ENCODE measurements around the gene USP50.
"Not testable (repeated sequence)": the region's sequence is repeated elsewhere in the genome, so short reads cannot be mapped to it uniquely, and the experiment has no call there.

The USP50 gene

DNA sequence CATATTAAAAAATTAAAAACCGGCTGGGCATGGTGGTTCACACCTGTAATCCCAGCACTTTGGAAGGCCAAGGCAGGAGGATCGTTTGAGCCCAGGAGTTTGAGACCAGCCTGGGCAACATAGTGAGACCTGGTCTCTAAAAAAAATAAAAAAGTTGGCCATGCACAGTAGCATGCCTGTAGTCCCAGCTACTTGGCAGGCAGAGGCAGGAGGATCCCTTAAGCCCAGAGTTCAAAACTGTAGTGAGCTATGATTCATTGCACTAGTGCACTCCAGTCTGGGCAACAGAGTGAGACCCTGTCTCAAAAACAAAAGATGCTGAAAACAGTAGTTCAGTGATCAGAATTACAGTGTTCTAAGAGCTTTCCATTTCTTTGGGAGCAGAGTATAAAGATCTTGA lies 40.8 kb downstream of the USP50 start:
- H3K27ac ChIP-seq (ENCODE audit: low read depth, low read length); H3K9me3 ChIP-seq (ENCODE audit: control insufficient read depth, insufficient read depth, low read depth, low read length); H3K9ac ChIP-seq (ENCODE audit: low read length); H3K4me3 ChIP-seq (ENCODE audit: low read depth, low read length); H3K4me1 ChIP-seq (ENCODE audit: control insufficient read depth, insufficient read depth, low read length); H3K27me3 ChIP-seq (ENCODE audit: control insufficient read depth, insufficient read depth, low read length): not testable (repeated sequence)
- peaks cover 25% of the 10 kb centered on the region for H3K36me3 ChIP-seq (ENCODE audit: control insufficient read depth, insufficient read depth, low read length)

DNA sequence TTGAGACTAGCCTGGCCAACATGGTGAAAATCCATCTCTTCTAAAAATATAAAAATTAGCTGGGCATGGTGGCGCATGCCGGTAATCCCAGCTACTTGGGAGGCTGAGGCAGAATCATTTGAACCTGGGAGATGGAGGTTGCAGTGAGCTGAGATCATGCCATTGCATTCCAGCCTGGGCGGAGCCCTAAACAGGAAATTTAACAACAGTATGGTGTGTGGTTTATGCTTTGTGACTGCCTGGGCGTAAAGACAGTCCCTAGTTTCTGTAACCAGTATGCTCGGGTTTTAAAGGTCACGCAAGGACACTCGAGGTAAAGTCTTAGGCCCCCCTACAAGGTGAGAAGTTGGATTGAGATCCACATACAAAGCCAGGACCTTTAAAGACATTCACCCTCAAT lies 43.3 kb downstream of the USP50 start:
- H3K27me3 ChIP-seq (ENCODE audit: control insufficient read depth, insufficient read depth, low read length), result no peaks in the 10 kb centered on the region
- H3K4me1 ChIP-seq (ENCODE audit: control insufficient read depth, insufficient read depth, low read length), result peaks cover 9% of the 10 kb centered on the region; the same call in 1 of the 2 replicates
- H3K4me3 ChIP-seq (ENCODE audit: low read depth, low read length), result no peak overlapping the region
- no peak overlapping the region for H3K9ac ChIP-seq (ENCODE audit: low read length)
- peaks cover 50% of the 10 kb centered on the region for H3K36me3 ChIP-seq (ENCODE audit: control insufficient read depth, insufficient read depth, low read length)
- no peak overlapping the region for H3K27ac ChIP-seq (ENCODE audit: low read depth, low read length)
- no peaks in the 10 kb centered on the region for H3K9me3 ChIP-seq (ENCODE audit: control insufficient read depth, insufficient read depth, low read depth, low read length)

DNA sequence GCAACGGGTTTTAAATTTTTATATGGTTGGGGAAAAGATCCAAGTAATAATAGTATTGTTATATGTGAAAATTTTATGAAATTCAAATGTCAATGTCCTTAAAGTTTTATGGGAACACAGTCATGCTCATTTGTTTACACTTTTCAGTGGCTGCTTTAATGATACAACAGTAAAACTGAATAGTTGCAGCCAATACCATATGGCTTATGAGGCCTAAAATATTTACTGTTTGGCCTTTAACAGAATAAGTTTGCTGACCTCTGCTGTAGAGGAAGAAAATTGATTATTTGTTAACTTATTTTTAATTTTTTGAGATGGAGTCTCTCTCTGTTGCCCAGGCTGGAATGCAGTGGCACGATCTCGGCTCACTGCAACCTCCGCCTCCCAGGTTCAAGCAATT lies 44.7 kb downstream of the USP50 start:
- Histone ChIP-seq H3K27me3 (ENCODE audit: control insufficient read depth, insufficient read depth, low read length) (no peaks in the 10 kb centered on the region), H3K4me3 (ENCODE audit: low read depth, low read length) (no peak overlapping the region), H3K9me3 (ENCODE audit: control insufficient read depth, insufficient read depth, low read depth, low read length) (no peaks in the 10 kb centered on the region), H3K9ac (ENCODE audit: low read length) (no peak overlapping the region), H3K36me3 (ENCODE audit: control insufficient read depth, insufficient read depth, low read length) (peaks cover 62% of the 10 kb centered on the region), H3K4me1 (ENCODE audit: control insufficient read depth, insufficient read depth, low read length) (peaks cover 9% of the 10 kb centered on the region; the same call in 1 of the 2 replicates), H3K27ac (ENCODE audit: low read depth, low read length) (no peak overlapping the region)

DNA sequence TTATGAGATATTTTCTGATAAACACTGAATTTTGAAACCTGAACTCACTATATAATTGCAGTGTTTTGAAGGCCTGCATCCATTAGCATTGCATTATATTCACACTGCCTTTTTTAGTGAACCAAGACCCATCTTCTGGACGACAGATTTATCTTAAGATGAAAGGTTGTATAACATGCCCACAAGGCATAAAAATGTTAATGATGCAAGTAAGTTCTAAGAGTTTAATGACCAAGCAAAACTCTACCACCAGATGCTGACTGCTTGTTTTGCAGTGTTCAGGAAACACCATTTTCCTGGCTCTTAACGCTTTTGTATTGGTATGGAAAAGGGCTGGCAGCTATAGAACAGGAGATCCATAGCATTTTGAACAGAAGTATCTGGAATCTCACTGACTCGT lies 46.1 kb downstream of the USP50 start:
- no peak overlapping the region for H3K4me3 ChIP-seq (ENCODE audit: low read depth, low read length)
- peaks cover 75% of the 10 kb centered on the region for H3K36me3 ChIP-seq (ENCODE audit: control insufficient read depth, insufficient read depth, low read length)
- no peaks in the 10 kb centered on the region for H3K9me3 ChIP-seq (ENCODE audit: control insufficient read depth, insufficient read depth, low read depth, low read length)
- H3K4me1 ChIP-seq (ENCODE audit: control insufficient read depth, insufficient read depth, low read length), result no peaks in the 10 kb centered on the region
- no peak overlapping the region for H3K9ac ChIP-seq (ENCODE audit: low read length)
- H3K27ac ChIP-seq (ENCODE audit: low read depth, low read length), result no peak overlapping the region
- H3K27me3 ChIP-seq (ENCODE audit: control insufficient read depth, insufficient read depth, low read length), result no peaks in the 10 kb centered on the region

DNA sequence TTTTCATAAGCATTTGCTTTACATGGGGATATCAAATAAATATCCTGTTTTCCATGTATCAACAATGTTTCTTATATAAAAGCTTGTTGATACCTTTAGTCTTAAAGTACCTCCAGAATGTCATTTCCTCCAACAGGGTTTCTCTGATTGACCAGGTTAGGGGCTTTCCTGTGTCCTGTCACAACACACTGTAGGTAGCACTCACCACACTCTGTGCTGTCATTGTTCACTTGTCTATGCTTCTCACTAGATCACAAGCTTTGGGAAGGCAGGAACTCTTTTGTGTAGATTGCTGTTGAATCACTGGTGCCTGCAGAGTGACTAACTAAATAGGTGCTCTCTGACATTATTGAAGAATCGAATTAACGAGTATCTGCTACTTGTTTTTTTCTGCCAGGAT lies 49.8 kb downstream of the USP50 start:
- Histone ChIP-seq H3K36me3 (ENCODE audit: control insufficient read depth, insufficient read depth, low read length) (peaks cover 95% of the 10 kb centered on the region), H3K9me3 (ENCODE audit: control insufficient read depth, insufficient read depth, low read depth, low read length) (no peaks in the 10 kb centered on the region), H3K27ac (ENCODE audit: low read depth, low read length) (no peak overlapping the region), H3K9ac (ENCODE audit: low read length) (no peak overlapping the region), H3K4me3 (ENCODE audit: low read depth, low read length) (no peak overlapping the region), H3K4me1 (ENCODE audit: control insufficient read depth, insufficient read depth, low read length) (no peaks in the 10 kb centered on the region), H3K27me3 (ENCODE audit: control insufficient read depth, insufficient read depth, low read length) (no peaks in the 10 kb centered on the region)

DNA sequence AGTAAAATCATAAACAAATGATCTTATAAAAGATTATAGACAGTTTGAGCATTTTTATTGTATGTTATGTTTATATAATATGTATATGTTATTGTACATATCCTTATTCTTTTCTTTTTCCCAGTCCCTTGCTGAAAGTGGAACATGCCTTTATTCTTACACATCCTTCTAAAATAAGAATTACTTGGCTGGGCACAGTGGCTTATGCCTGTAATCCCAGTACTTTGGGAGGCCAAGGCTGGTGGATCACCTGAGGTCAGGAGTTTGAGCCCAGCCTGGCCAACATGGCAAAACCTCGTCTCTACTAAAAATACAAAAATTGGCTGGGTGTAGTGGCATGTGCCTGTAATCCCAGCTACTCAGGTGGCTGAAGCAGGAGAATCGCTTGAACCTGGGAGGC lies 51.9 kb downstream of the USP50 start:
- not testable (repeated sequence) for H3K27ac ChIP-seq (ENCODE audit: low read depth, low read length); H3K4me1 ChIP-seq (ENCODE audit: control insufficient read depth, insufficient read depth, low read length); H3K9me3 ChIP-seq (ENCODE audit: control insufficient read depth, insufficient read depth, low read depth, low read length); H3K4me3 ChIP-seq (ENCODE audit: low read depth, low read length); H3K9ac ChIP-seq (ENCODE audit: low read length); H3K27me3 ChIP-seq (ENCODE audit: control insufficient read depth, insufficient read depth, low read length)
- peaks cover 94% of the 10 kb centered on the region for H3K36me3 ChIP-seq (ENCODE audit: control insufficient read depth, insufficient read depth, low read length)

DNA sequence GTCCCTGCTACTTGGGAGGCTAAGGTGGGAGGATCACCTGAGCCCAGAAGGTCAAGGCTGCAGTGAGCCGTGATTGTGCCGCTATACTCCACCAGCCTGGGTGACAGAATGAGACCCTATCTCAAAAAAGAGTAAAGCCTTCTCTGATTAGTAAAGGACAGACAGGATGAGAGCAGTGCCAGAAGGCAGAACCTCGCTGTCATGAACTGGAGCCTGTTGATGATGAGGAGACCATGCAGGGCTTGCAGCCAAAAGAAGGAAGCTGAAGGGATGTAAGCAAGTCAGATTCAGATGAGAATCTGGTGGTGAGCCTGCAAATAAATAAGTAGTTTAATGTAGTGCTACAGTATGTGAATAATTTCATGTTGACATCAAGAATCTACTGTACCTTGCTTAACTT lies 52.8 kb downstream of the USP50 start:
- peaks cover 88% of the 10 kb centered on the region for H3K36me3 ChIP-seq (ENCODE audit: control insufficient read depth, insufficient read depth, low read length)
- no peaks in the 10 kb centered on the region for H3K9me3 ChIP-seq (ENCODE audit: control insufficient read depth, insufficient read depth, low read depth, low read length)
- no peak overlapping the region for H3K9ac ChIP-seq (ENCODE audit: low read length)
- H3K4me3 ChIP-seq (ENCODE audit: low read depth, low read length), result no peak overlapping the region
- no peaks in the 10 kb centered on the region for H3K27me3 ChIP-seq (ENCODE audit: control insufficient read depth, insufficient read depth, low read length)
- H3K4me1 ChIP-seq (ENCODE audit: control insufficient read depth, insufficient read depth, low read length), result no peaks in the 10 kb centered on the region
- H3K27ac ChIP-seq (ENCODE audit: low read depth, low read length), result no peak overlapping the region

DNA sequence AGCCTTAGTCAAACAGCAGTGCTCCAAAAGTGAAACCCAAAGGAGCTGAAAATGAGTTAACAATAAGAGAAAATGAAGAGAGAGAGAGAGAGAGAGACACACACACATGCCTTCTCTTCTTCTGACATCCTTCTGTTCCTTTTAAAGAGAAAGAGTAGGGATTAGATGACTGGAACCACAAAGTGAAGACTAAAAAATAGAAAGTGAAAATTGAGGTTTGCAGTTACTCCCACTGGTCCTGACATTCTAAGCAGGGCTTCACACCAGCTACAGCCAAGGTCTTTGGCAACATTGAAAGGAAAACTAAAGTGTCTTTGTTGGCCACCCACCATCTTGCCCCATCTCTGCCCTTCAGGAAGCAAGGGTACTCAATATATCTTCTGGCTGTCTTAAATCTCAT lies 59.2 kb downstream of the USP50 start:
- Histone ChIP-seq H3K9ac (ENCODE audit: low read length) (no peak overlapping the region), H3K9me3 (ENCODE audit: control insufficient read depth, insufficient read depth, low read depth, low read length) (no peaks in the 10 kb centered on the region), H3K27ac (ENCODE audit: low read depth, low read length) (no peak overlapping the region), H3K4me3 (ENCODE audit: low read depth, low read length) (no peak overlapping the region), H3K27me3 (ENCODE audit: control insufficient read depth, insufficient read depth, low read length) (no peaks in the 10 kb centered on the region), H3K36me3 (ENCODE audit: control insufficient read depth, insufficient read depth, low read length) (peaks cover 78% of the 10 kb centered on the region), H3K4me1 (ENCODE audit: control insufficient read depth, insufficient read depth, low read length) (no peaks in the 10 kb centered on the region)

DNA sequence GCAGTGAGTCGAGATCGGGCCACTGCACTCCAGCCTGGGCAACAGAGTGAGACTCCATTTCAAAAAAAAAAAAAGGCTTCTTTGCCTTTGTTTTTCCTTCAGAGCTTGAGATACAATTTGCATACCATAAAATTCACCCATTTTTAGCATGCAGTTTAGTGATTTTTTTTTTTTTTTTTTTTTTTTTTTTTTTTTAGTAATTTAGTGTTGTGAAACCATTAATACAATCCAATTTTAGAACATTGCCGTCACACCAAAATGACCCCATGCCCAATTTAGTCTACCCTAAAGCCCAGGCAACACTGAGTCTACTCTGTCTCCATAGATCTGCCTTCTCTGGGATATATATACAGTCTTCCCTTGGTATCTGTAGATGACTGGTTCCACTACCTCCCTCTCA lies 61.1 kb downstream of the USP50 start:
- H3K27me3 ChIP-seq (ENCODE audit: control insufficient read depth, insufficient read depth, low read length), result no peaks in the 10 kb centered on the region
- peaks cover 78% of the 10 kb centered on the region for H3K36me3 ChIP-seq (ENCODE audit: control insufficient read depth, insufficient read depth, low read length)
- H3K4me1 ChIP-seq (ENCODE audit: control insufficient read depth, insufficient read depth, low read length), result no peaks in the 10 kb centered on the region
- H3K9me3 ChIP-seq (ENCODE audit: control insufficient read depth, insufficient read depth, low read depth, low read length), result no peaks in the 10 kb centered on the region
- no peak overlapping the region for H3K27ac ChIP-seq (ENCODE audit: low read depth, low read length)
- H3K9ac ChIP-seq (ENCODE audit: low read length), result no peak overlapping the region
- H3K4me3 ChIP-seq (ENCODE audit: low read depth, low read length), result no peak overlapping the region

DNA sequence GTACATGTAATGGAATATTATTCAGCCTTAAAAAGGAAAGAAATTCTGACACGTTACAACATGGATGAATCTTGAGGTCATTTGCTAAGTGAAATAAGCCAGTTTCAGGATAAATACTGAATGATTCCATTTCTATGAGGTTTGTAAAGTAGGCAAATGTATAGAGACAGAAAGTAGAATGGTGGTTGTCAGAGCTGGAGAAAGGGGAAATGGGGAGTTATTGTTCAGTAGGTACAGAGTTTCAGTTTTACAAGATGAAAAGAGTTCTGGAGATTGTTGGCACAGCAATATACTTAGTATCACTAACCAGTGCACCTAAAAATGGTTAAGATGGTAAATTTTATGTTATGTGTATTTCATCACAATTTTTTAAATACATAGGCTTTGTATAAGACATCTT lies 61.7 kb downstream of the USP50 start:
- no peaks in the 10 kb centered on the region for H3K27me3 ChIP-seq (ENCODE audit: control insufficient read depth, insufficient read depth, low read length)
- H3K36me3 ChIP-seq (ENCODE audit: control insufficient read depth, insufficient read depth, low read length), result peaks cover 77% of the 10 kb centered on the region
- H3K9me3 ChIP-seq (ENCODE audit: control insufficient read depth, insufficient read depth, low read depth, low read length), result no peaks in the 10 kb centered on the region
- no peak overlapping the region for H3K9ac ChIP-seq (ENCODE audit: low read length)
- no peak overlapping the region for H3K4me3 ChIP-seq (ENCODE audit: low read depth, low read length)
- no peak overlapping the region for H3K27ac ChIP-seq (ENCODE audit: low read depth, low read length)
- H3K4me1 ChIP-seq (ENCODE audit: control insufficient read depth, insufficient read depth, low read length), result no peaks in the 10 kb centered on the region

DNA sequence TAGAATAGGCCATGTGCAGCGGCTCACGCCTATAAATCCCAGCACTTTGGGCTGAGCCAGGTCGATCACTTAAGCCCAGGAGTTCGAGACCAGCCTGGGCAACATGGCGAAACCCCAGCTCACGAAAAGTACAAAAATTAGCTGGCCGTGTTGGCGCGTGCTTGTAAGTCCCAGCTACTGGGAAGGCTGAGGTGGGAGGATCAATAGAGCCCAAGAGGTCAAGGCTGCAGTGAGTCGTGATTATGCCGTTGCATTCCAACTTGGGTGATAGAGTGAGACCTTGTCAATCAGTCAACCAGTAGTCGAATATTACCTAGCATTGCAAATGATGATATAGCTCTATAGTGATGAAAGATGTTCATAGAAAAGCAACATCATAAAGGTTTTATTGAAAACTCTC lies 70.3 kb downstream of the USP50 start:
- no peaks in the 10 kb centered on the region for H3K27me3 ChIP-seq (ENCODE audit: control insufficient read depth, insufficient read depth, low read length)
- H3K4me3 ChIP-seq (ENCODE audit: low read depth, low read length), result no peak overlapping the region
- no peak overlapping the region for H3K27ac ChIP-seq (ENCODE audit: low read depth, low read length)
- no peaks in the 10 kb centered on the region for H3K9me3 ChIP-seq (ENCODE audit: control insufficient read depth, insufficient read depth, low read depth, low read length)
- H3K9ac ChIP-seq (ENCODE audit: low read length), result no peak overlapping the region
- no peaks in the 10 kb centered on the region for H3K4me1 ChIP-seq (ENCODE audit: control insufficient read depth, insufficient read depth, low read length)
- H3K36me3 ChIP-seq (ENCODE audit: control insufficient read depth, insufficient read depth, low read length), result peaks cover 68% of the 10 kb centered on the region

DNA sequence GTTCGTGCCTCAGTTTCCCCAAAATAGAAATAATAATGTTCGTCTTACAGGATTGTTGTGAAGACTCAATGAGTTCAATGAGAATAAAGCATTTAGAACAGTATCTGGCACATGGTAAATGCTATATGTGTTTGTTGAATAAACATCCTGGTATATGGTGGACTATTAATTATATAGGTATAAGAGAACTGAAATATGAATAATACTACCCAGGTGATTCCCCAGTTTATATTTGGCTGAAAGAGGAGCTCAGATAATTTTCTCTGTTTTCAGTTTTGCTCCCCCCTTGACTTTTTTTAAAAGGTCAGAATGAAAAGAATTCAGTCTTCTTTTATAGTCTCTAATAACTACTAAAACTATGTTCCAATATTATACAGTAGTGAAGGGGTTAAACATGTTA lies 75.4 kb downstream of the USP50 start:
- Histone ChIP-seq H3K27me3 (ENCODE audit: control insufficient read depth, insufficient read depth, low read length) (no peaks in the 10 kb centered on the region), H3K9ac (ENCODE audit: low read length) (no peak overlapping the region), H3K36me3 (ENCODE audit: control insufficient read depth, insufficient read depth, low read length) (peaks cover 40% of the 10 kb centered on the region)

More for the DNA sequence above, 75.4 kb downstream of the USP50 start:
- no peak overlapping the region for H3K27ac ChIP-seq (ENCODE audit: low read depth, low read length)
- H3K4me1 ChIP-seq (ENCODE audit: control insufficient read depth, insufficient read depth, low read length), result peaks cover 8% of the 10 kb centered on the region
- no peaks in the 10 kb centered on the region for H3K9me3 ChIP-seq (ENCODE audit: control insufficient read depth, insufficient read depth, low read depth, low read length)
- no peak overlapping the region for H3K4me3 ChIP-seq (ENCODE audit: low read depth, low read length)
